NOMO-1 (cell line): ENCODE data around the gene MTG1.

ENCODE experiments used
- DNase-seq, 2 experiments: peaks; one replicate each; lab custom pipeline; 2025; ENCODE audit not compliant: unreplicated experiment in 2 of 2; lab: John Stamatoyannopoulos, UW

The MTG1 gene

GRCh38 chr10:133445751-133446708 lies 52.1 kb downstream of the MTG1 start:
- no peak for DNase-seq

GRCh38 chr10:133446979-133447378 lies 53.0 kb downstream of the MTG1 start:
- DNase-seq, result no peak

GRCh38 chr10:133448120-133448519 lies 54.2 kb downstream of the MTG1 start:
- DNase-seq, result no peak

- no peak for DNase-seq
These were observed 57.4 kb downstream of the MTG1 start for GRCh38 chr10:133451346-133451745.

GRCh38 chr10:133452453-133452852 lies 58.5 kb downstream of the MTG1 start:
- DNase-seq, result no peak

- DNase-seq, result no peak
These were observed 59.7 kb downstream of the MTG1 start, which contains the start of gene SCART1 for GRCh38 chr10:133453516-133454203. SCART1 (plus strand) TSS chr10:133453945; CDS start chr10:133453998, 53 bp downstream.

GRCh38 chr10:133454204-133454893 lies 60.4 kb downstream of the MTG1 start:
- no peak for DNase-seq

GRCh38 chr10:133455196-133455595 lies 61.2 kb downstream of the MTG1 start:
- DNase-seq, result peak in 1 of 2 experiments; percentile 9

GRCh38 chr10:133455611-133456031 lies 61.7 kb downstream of the MTG1 start:
- DNase-seq, result no peak

GRCh38 chr10:133456041-133456951 lies 62.3 kb downstream of the MTG1 start:
- no peak for DNase-seq

- DNase-seq, result no peak
These were observed 63.3 kb downstream of the MTG1 start for GRCh38 chr10:133457100-133457841.

GRCh38 chr10:133458021-133458709 lies 64.2 kb downstream of the MTG1 start:
- DNase-seq, result no peak

- no peak for DNase-seq
These were observed 64.9 kb downstream of the MTG1 start for GRCh38 chr10:133458710-133459453.

GRCh38 chr10:133459454-133460207 lies 65.7 kb downstream of the MTG1 start:
- DNase-seq, result no peak

GRCh38 chr10:133460208-133460769 lies 66.3 kb downstream of the MTG1 start:
- DNase-seq, result no peak

GRCh38 chr10:133461027-133461426 lies 67.1 kb downstream of the MTG1 start:
- DNase-seq, result no peak

GRCh38 chr10:133461841-133462240 lies 67.9 kb downstream of the MTG1 start:
- no peak for DNase-seq
